ENCODE results near the gene VIPR2. TPM values are rescaled to one million over a fixed set of nuclear protein-coding genes. Genes with fewer than 3 reads are reported as not detected.

VIPR2 gene
- total RNA-seq, 1 donor from 2014 or later = not detected

DNA sequence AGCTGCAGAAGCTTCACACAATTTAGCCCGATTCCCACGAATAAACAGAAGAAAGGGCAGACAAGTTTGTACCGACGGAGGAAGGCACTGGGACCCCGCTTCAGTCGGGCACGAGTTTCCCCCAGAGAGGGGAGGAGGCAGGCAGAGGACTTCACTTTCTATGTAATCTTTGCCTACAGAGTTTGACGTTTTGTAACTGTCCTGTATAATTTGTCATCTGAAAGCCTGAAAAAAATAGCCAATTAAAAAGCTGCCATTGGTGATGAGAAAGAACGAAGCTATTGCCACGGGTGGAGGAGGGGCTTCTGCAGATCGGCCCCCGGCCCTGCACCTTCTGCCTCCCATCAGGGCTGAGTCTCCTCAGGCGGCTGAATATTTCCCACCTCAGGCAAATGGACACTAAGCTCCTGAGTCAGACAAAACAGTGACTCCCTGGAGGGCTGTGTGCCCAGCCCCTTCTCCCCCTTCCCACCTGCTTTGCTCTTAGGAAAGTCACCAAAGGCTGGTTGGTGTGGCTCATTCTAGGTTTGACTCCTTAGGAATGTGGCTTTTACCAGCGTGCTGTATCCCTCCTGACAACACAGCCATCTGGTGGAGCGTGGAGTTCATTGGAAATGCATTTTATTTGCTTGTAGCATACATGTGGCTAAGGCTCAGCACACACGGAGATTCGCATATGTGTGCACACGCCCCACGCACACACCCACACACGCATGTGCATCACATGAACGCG is 117.4 kb downstream of the VIPR2 start:
- H3K27me3 Mint-ChIP-seq (ENCODE audit: unreplicated experiment) = peaks cover 8% of the 10 kb centered on the region
- peaks cover 9% of the 10 kb centered on the region for H3K9me3 Mint-ChIP-seq (ENCODE audit: unreplicated experiment)
- H3K27ac Mint-ChIP-seq (ENCODE audit: unreplicated experiment) = no peak overlapping the region
- H3K4me1 Mint-ChIP-seq (ENCODE audit: low read depth, unreplicated experiment) = peaks cover 12% of the 10 kb centered on the region
- no peaks in the 10 kb centered on the region for H3K36me3 Mint-ChIP-seq (ENCODE audit: unreplicated experiment)
- DNase-seq = no peak
- TF ChIP-seq, protein P1, sequence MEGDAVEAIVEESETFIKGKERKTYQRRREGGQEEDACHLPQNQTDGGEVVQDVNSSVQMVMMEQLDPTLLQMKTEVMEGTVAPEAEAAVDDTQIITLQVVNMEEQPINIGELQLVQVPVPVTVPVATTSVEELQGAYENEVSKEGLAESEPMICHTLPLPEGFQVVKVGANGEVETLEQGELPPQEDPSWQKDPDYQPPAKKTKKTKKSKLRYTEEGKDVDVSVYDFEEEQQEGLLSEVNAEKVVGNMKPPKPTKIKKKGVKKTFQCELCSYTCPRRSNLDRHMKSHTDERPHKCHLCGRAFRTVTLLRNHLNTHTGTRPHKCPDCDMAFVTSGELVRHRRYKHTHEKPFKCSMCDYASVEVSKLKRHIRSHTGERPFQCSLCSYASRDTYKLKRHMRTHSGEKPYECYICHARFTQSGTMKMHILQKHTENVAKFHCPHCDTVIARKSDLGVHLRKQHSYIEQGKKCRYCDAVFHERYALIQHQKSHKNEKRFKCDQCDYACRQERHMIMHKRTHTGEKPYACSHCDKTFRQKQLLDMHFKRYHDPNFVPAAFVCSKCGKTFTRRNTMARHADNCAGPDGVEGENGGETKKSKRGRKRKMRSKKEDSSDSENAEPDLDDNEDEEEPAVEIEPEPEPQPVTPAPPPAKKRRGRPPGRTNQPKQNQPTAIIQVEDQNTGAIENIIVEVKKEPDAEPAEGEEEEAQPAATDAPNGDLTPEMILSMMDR (IDR thresholded peaks at IDR 0.05; ENCODE audit: partially characterized antibody, unreplicated experiment) = no peak
- H3K4me3 Mint-ChIP-seq (ENCODE audit: unreplicated experiment) = no peak overlapping the region

DNA sequence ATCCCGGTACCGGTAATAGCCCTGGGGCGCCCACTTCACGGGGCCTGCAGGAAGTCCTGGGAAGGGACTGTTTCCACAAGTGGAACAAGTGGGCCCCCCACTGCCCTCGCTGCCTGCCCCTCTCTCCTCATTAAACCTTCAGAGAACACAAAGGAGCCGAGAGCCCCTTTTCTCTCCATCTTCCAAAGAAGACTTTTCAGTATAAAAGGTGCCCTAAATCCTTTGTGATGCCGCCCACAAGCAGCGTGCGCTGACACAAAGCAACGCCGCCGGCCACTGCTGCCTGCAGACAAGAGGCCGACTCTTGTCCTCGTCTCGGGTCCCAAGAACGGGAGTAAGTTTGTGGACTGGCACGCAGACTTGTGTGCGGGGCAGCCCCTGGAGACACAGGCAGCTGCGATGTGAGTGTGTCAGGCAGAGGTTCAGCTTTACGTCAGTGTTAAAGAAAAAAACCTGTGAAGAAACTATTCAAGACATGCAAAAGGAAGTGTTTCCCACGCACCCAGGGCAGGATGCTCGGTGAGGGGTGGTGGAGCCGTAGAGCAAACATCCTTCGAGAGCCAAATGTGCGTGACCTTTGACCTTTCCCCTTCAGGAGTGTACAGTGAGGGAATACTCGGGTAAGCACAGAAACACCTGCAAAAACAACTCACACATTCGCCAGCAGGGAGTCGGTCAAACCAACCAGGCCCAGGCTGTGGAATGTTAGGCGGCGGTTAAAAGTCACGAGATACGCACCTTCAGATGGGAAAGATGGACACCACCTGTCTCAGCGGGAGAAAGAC is 118.2 kb downstream of the VIPR2 start:
- Mint-ChIP-seq H3K9me3 (ENCODE audit: unreplicated experiment) (peaks cover 9% of the 10 kb centered on the region), H3K36me3 (ENCODE audit: unreplicated experiment) (no peaks in the 10 kb centered on the region), H3K27ac (ENCODE audit: unreplicated experiment) (no peak overlapping the region), H3K27me3 (ENCODE audit: unreplicated experiment) (peaks cover 8% of the 10 kb centered on the region), H3K4me1 (ENCODE audit: low read depth, unreplicated experiment) (peaks cover 12% of the 10 kb centered on the region), H3K4me3 (ENCODE audit: unreplicated experiment) (no peak overlapping the region)
- TF ChIP-seq, protein P1 (IDR thresholded peaks at IDR 0.05; ENCODE audit: partially characterized antibody, unreplicated experiment) = no peak
- no peak for DNase-seq

DNA sequence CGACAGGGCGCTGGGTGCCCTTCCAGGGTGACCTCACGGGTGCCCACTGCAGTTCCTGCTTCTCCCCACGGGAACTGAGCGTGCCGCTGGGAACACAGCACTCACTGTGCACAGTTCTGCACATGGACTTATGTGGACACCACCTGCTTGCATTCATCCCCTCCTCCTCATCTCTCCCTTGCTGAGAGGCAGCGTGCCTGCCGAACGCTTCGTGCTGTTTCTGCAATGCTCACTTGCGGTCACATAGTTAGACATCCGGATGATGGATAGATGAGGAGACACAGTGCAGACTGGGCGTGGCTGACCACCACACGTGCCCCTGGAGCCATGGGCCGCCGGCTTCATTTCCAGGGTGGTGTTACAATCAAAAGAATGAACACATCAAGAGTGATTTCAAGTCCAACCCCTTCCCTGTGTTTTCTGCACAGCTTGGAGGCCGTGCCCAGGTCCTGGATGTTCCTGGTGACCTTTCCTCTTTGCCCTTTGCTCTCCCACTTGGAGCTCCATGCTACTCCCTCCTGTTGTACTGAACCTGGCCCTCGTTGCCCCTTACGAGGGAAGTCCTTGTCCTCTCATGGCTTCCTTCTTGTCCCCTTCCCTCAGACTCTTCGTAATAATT is 119.4 kb downstream of the VIPR2 start:
- no peaks in the 10 kb centered on the region for H3K36me3 Mint-ChIP-seq (ENCODE audit: unreplicated experiment)
- TF ChIP-seq, protein P1 (IDR thresholded peaks at IDR 0.05; ENCODE audit: partially characterized antibody, unreplicated experiment) = no peak
- H3K27me3 Mint-ChIP-seq (ENCODE audit: unreplicated experiment) = peaks cover 8% of the 10 kb centered on the region
- no peak for DNase-seq
- peaks cover 12% of the 10 kb centered on the region for H3K4me1 Mint-ChIP-seq (ENCODE audit: low read depth, unreplicated experiment)
- H3K4me3 Mint-ChIP-seq (ENCODE audit: unreplicated experiment) = no peak overlapping the region
- H3K9me3 Mint-ChIP-seq (ENCODE audit: unreplicated experiment) = peaks cover 9% of the 10 kb centered on the region
- H3K27ac Mint-ChIP-seq (ENCODE audit: unreplicated experiment) = no peak overlapping the region

DNA sequence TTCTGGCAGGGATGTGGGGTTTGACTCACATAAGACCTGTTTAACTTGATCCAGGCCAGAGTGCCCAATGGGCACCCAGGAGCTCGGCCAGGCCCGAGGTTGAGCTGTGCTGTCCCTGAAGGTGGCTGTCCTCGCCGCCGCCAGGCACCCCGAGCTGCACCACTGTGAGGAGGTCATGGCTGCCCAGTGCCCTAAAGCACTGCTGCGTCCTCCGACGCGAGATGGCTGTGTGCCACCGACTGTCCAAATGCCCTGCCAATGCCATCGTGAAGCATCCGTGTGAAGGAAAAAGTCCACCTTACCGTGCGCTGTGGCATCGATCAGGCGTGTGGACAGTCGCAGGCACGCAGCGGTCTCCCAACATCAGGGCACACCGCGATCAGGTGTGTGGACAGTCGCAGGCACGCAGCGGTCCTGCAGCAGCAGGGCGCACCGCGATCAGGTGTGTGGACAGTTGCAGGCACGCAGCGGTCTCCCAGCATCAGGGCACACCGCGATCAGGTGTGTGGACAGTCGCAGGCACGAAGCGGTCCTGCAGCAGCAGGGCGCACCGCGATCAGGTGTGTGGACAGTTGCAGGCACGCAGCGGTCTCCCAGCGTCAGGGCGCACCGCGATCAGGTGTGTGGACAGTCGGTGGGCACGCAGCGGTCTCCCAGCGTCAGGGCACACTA is 120.3 kb downstream of the VIPR2 start:
- Mint-ChIP-seq H3K9me3 (ENCODE audit: unreplicated experiment) (peaks cover 9% of the 10 kb centered on the region), H3K36me3 (ENCODE audit: unreplicated experiment) (no peaks in the 10 kb centered on the region), H3K27ac (ENCODE audit: unreplicated experiment) (no peak overlapping the region), H3K4me1 (ENCODE audit: low read depth, unreplicated experiment) (peaks cover 12% of the 10 kb centered on the region), H3K4me3 (ENCODE audit: unreplicated experiment) (no peak overlapping the region), H3K27me3 (ENCODE audit: unreplicated experiment) (peaks cover 8% of the 10 kb centered on the region)
- DNase-seq = no peak
- TF ChIP-seq, protein P1 (IDR thresholded peaks at IDR 0.05; ENCODE audit: partially characterized antibody, unreplicated experiment) = no peak
